Fibroblast of lung (primary cell): ENCODE data around the gene ARMH1.

ENCODE experiments used
- EZH2 ChIP-seq: IDR thresholded peaks from 2 replicates; pipeline ENCODE4 v1.5.1; 2012; ENCODE audit warnings: low read length, control low read depth, mild to moderate bottlenecking; ENCODE audit errors: missing control alignments
- TF ChIP-seq, protein P1 (sequence below), 2 donors: IDR thresholded peaks in 1 of 2; conservative IDR thresholded peaks in 1 of 2; 1 replicate in 1 of 2; 2 replicates in 1 of 2; pipeline ENCODE4 v1.5.1; 2011 to 2012; ENCODE audit warnings: low read length in 2 of 2, control low read depth in 1 of 2, inconsistent platforms in 1 of 2, low read depth in 1 of 2, mild to moderate bottlenecking in 1 of 2

DNA sequence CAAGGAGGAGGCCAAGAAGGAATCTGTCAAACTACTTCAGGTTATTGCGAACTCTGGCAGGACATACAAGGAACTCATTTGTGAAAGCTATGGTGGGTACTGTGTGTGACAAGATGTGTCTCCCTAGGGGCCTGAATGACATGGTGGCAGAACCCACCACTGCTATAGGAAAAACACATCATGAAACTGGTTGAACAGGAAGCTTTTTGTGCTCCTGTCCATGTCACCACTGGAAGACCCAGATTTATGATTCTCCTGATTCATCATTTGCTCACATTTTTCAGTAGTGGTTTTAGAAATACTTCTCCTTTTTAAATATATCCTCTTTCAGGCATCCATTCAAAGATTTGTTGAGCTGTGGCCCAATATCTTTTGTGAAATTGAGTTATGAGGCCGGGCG is 23.6 kb downstream of the ARMH1 start:
- TF ChIP-seq, protein P1, sequence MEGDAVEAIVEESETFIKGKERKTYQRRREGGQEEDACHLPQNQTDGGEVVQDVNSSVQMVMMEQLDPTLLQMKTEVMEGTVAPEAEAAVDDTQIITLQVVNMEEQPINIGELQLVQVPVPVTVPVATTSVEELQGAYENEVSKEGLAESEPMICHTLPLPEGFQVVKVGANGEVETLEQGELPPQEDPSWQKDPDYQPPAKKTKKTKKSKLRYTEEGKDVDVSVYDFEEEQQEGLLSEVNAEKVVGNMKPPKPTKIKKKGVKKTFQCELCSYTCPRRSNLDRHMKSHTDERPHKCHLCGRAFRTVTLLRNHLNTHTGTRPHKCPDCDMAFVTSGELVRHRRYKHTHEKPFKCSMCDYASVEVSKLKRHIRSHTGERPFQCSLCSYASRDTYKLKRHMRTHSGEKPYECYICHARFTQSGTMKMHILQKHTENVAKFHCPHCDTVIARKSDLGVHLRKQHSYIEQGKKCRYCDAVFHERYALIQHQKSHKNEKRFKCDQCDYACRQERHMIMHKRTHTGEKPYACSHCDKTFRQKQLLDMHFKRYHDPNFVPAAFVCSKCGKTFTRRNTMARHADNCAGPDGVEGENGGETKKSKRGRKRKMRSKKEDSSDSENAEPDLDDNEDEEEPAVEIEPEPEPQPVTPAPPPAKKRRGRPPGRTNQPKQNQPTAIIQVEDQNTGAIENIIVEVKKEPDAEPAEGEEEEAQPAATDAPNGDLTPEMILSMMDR (conservative IDR thresholded peaks at IDR 0.05 in 1 of 2, IDR thresholded peaks at IDR 0.05 in 1 of 2; ENCODE audit: low read depth in 1 of 2, low read length in 2 of 2): no peak
- no peak for TF ChIP-seq EZH2
